HG03342 (cell line): ENCODE data around the gene FKBP1A.
A peak's percentile ranks its signal among the peaks of the same experiment; 100 is the strongest.

ENCODE experiments used
- ATAC-seq: cut with Tn5 transposase; IDR thresholded peaks from one replicate; pipeline ENCODE4 v1.9.1; 2021; ENCODE audit warnings: mild to moderate bottlenecking, moderate library complexity; ENCODE audit not compliant: unreplicated experiment

FKBP1A gene

DNA sequence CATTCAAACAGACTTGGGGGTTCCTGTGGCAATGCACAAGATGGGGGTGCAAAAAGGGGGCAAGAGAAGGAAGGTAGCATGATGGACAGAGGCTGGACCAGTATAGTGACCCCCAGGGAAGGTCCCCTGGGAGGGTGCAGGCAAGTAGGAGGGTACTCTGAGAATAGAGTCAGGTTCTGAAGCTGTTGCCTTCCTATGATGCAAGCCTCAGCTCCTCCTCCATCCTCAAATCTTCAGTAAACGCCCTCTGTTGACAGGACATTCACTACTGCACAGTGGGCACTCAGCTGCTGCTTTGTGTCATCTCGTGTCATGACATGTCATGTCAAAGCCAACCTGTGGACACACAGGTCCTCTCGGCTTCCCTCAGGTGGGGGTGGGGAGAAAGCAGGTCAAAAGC, 58.1 kb downstream of the FKBP1A start:
- no peak for ATAC-seq

DNA sequence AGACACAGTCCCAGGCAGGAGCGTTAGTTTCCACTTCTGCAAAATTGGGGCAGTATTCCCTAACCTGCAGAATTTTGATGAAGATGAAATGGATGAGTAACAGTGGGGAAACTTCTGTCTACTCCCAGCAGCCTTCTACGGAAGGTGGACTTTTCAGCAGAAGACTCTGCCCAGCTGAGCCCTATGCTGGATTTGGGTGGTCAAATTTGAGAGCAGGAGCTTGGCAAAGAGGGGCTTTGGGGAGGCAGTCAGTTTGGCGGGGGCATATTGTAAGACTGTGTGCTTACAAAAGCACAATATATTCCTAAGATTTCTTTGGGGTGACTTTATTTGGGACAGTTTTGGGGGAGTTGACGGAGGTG, 58.5 kb downstream of the FKBP1A start:
- no peak for ATAC-seq

DNA sequence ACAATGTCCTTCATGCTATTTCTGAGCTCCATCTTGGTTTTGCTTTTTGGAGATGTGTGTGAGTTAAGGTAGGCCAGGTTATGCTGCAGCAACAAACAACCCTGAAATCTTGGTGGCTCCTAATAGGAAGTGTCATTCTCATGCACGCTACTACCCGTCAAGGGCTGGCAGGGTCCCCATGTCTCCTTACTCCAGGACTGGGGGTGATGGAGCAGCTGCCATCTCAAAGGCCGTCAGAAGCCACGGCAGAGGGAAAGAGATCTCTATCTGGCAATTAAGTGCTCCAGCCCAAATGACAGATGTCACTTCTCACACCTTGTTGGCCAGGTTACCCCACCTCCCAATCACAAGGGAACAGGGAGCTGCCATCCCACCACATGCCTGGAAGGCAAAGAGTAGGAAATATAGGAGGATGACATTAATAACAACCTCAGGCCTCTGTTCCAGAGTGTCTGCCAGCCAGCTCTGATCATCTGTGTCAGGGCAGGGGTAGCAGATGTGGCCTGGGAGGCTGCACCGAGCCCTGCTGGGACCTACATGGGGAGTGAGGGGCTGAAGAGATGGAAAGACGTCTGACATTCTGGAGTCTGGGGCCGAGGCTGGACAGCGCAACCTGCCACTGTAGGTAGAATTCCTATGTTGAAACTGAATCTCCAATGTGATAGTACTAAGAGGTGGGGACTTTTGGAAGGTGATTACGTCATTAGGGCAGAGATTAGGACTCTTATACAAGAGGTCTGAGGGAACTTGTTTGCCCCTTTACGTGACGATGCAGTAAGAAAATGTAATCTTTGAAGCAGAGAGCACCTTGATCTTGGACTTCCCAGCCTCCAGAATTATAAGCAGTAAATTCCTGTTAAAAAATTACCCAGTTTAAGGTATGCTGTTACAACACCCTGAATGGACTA, 59.1 kb downstream of the FKBP1A start:
- ATAC-seq = no peak

DNA sequence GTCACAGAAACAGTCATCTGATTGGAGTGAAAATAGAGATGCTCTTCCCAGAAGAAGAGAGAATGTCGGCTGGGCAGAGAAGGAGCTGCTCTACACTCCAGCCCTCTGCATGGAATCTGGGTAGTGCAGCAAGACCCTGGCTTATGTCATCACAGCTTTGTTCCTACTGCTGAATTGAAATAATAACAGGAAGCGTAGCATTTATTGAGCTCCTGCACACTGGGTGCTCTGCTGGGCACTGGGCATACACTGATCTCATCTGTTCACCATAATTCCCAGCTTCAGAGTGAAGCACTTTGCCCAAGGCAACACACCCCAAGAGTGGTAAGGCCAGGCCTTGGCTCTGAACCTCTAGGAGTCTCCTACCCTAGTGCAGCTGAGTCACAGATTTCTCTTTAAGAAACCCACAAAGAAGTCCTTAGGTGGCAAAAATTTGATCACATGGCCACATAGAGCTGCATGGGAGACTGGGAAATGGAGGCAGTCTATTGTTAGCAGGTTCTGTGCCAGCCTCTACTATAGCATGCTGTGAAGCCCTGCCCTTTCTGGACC, 60.0 kb downstream of the FKBP1A start:
- no peak for ATAC-seq

DNA sequence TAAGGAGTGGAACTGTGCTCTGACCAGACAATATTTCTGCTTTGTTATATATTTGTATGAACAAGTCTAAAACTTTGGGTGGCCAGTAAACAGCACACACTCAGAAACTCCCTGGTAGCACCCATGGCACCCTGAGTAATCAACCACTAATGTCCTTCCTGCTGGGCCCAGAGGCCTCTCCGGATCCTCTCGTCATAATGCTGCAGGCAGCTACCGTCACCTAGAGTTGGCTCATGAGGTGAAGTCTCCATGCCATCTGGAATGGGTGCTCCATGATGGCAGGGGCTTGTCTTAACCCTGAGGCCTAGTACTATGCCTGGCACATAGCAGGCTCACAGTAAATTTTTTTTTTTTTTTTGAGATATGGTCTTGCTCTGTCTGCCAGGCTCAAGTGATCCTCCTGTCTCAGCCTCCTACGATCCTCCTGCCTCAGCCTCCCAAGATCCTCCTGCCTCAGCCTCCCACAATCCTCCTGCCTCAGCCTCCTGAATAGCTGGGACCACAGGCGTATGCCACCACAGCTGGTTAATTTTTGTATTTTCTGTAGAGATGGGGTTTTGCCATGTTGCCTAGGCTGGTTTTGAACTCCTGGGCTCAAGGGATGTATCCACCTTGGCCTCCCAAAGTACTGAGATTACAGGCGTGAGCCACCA, 60.9 kb downstream of the FKBP1A start:
- no peak for ATAC-seq

- no peak for ATAC-seq
Observed at GRCh38 chr20:1331101-1331500, 61.8 kb downstream of the FKBP1A start.

GRCh38 chr20:1330075-1330830, 62.6 kb downstream of the FKBP1A start:
- ATAC-seq = no peak

DNA sequence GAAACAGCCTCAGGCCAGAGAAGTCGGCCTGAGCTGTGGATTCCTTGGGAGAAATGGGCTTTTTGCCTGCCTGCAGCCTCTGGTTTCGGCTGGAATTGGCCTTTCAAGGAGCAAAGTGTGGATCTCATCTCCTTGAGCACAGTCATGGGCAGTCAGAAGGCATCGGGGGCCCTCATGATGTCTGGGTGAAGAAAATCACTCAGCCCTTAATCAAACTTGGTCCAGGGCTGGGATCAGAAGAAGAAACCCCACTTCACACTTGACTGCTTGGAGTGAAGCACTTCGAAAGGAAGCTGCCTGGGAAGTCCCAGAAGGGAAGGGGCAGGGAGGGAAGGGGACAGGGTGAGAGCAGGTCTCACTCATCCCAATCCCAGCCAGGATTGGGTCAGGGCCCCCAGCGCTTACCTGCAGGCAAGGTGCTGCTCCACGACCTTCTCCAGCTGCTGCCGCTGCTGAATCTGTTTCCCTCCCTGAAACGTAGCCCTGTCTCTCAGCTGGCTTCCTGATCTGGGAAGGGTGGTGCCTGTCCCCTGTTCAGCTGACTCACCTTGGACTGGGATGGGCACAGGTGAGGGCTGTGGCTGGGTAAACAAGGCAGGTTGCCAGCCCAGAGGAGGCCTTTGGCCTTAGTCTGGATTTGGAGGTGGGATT, 64.0 kb downstream of the FKBP1A start, which contains the start of gene SDCBP2:
TSS of gene SDCBP2 (minus strand) at position 460 of the 651 bp plus-strand sequence. CDS start 8,723 bp downstream, outside the sequence.
- ATAC-seq = no peak

GRCh38 chr20:1327827-1328679, 64.8 kb downstream of the FKBP1A start:
- no peak for ATAC-seq

DNA sequence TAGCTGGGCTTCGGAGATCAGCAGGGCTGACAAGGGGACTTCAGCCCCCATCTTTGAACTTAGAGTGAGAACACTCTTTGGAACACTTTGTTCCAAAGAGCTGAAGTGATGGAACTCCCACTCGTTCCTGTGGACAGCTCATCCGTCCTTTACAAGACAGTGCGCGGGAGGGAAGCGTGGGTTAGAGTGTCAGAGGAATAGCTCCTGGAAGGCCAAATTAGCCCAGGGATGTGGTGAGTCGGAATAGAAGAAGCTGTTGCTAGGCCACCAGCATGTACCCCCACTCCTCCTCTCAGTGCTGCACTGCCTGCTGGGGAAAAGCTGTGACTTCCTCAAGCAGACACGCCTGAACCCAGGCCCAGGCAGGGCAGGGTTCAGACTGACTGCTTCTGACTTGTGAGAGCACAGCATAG, 65.6 kb downstream of the FKBP1A start:
- no peak for ATAC-seq

- ATAC-seq = no peak
Observed at GRCh38 chr20:1326031-1326930, 66.6 kb downstream of the FKBP1A start.

GRCh38 chr20:1325173-1326030, 67.5 kb downstream of the FKBP1A start:
- ATAC-seq = peak; percentile 83

DNA sequence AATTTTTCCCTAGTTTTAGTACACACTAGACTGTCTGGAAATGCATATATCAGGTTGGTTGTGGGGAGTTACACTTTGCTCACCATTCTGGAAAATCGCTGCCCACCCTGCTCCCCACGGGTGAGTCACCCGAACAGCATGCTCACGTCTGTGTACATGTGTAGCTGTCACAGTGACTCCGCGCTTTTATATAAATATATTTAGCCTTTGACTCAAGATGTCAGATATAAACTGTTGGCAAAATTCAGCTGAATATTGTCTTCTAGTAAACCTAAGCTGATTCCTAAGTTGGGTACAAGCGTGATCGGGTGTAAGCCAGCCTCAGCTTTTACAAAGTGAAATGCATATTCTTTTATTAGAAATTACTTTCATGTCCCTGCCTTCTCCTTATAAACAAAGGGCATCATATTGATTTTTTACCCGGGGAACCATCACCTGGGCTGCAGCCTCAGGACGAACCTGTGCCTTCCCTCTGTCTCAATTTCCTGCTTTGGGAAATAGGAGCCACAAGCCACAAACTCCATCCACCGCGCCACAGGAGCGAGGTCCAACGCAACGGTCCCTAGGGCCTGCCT, 68.2 kb downstream of the FKBP1A start:
- no peak for ATAC-seq

GRCh38 chr20:1323830-1324597, 68.8 kb downstream of the FKBP1A start:
- ATAC-seq = no peak

GRCh38 chr20:1323256-1323655, 69.6 kb downstream of the FKBP1A start:
- ATAC-seq = no peak

DNA sequence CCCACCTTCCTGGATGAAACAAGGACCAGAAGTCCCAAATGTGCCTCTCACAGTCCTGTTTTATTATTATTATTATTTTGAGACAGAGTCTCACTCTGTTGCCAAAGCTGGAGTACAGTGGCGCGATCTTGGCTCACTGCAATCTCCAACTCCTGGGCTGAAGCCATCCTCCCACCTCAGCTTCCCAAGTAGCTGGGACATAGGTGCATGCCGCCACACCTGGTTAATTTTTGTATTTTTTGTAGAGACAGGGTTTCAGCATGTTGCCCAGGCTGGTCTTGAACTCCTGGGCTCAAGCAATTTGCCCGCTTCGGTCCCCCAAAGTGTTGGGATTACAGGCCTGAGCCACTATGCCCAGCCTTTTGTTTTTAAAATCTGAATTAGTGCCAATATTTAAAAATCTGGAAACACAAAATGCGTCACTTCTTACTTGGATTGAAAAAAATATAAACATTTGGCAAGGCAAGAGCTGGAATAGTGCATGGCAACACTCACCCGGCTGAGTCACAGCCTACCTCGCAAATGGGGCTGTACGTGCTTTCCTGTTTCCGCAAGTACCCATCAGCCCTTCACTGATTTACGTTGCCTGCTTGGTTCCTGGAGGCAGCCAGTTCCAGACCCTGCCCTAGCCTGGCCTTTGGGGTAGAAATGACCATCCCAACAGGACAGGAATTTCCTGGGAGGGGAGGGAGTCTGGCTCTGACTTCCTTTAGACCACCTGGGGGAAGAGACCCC, 70.2 kb downstream of the FKBP1A start:
- no peak for ATAC-seq
